HG03342 (cell line): ENCODE data around the gene ZBTB1.
"Not testable (repeated sequence)": the region's sequence is repeated elsewhere in the genome, so short reads cannot be mapped to it uniquely, and the experiment has no call there.

Experiments used
- ATAC-seq: cut with Tn5 transposase; IDR thresholded peaks from one replicate; pipeline ENCODE4 v1.9.1; 2021; ENCODE audit warnings: mild to moderate bottlenecking, moderate library complexity; ENCODE audit not compliant: unreplicated experiment

The ZBTB1 gene

GRCh38 chr14:64563696-64564095 lies 59.1 kb downstream of the ZBTB1 start:
- ATAC-seq, result no peak

- ATAC-seq, result no peak
Measured at GRCh38 chr14:64566651-64567122, 62.1 kb downstream of the ZBTB1 start.

GRCh38 chr14:64569138-64569631 lies 64.6 kb downstream of the ZBTB1 start:
- no peak for ATAC-seq

GRCh38 chr14:64569646-64570045 lies 65.1 kb downstream of the ZBTB1 start:
- not testable (repeated sequence) for ATAC-seq

GRCh38 chr14:64572386-64573104 lies 68.0 kb downstream of the ZBTB1 start:
- no peak for ATAC-seq

- ATAC-seq, result no peak
Measured at GRCh38 chr14:64573109-64573508, 68.5 kb downstream of the ZBTB1 start.
